ENCODE measurements around the gene TYRO3.

Gene TYRO3

GRCh38 chr15:41603941-41604911 is 45.2 kb downstream of the TYRO3 start:
- H3K27ac Mint-ChIP-seq, result no peak overlapping the region
- H3K4me3 Mint-ChIP-seq, result peak overlapping the region; percentile 32
- H3K9me3 Mint-ChIP-seq, result no peaks in the 10 kb centered on the region
- DNase-seq, result peak; percentile 72
- H3K27me3 Mint-ChIP-seq (ENCODE audit: low read depth, poor library complexity), result peaks cover 29% of the 10 kb centered on the region
- H3K36me3 Mint-ChIP-seq (ENCODE audit: low read depth), result no peaks in the 10 kb centered on the region
- peaks cover 10% of the 10 kb centered on the region for H3K4me1 Mint-ChIP-seq
- TF ChIP-seq CTCF (IDR thresholded peaks at IDR 0.05), result peak; percentile 82

GRCh38 chr15:41605566-41605965 is 46.6 kb downstream of the TYRO3 start:
- Mint-ChIP-seq H3K4me3 (no peak overlapping the region), H3K36me3 (ENCODE audit: low read depth) (no peaks in the 10 kb centered on the region), H3K4me1 (peaks cover 19% of the 10 kb centered on the region), H3K27me3 (ENCODE audit: low read depth, poor library complexity) (peaks cover 21% of the 10 kb centered on the region), H3K9me3 (peaks cover 3% of the 10 kb centered on the region), H3K27ac (no peak overlapping the region)
- DNase-seq, result no peak
- TF ChIP-seq CTCF (IDR thresholded peaks at IDR 0.05), result no peak

GRCh38 chr15:41606997-41607396 is 48.0 kb downstream of the TYRO3 start:
- H3K9me3 Mint-ChIP-seq, result peaks cover 3% of the 10 kb centered on the region
- H3K36me3 Mint-ChIP-seq (ENCODE audit: low read depth), result no peaks in the 10 kb centered on the region
- no peak overlapping the region for H3K27ac Mint-ChIP-seq
- no peak for TF ChIP-seq CTCF (IDR thresholded peaks at IDR 0.05)
- H3K4me1 Mint-ChIP-seq, result peaks cover 19% of the 10 kb centered on the region
- DNase-seq, result no peak
- no peak overlapping the region for H3K4me3 Mint-ChIP-seq
- H3K27me3 Mint-ChIP-seq (ENCODE audit: low read depth, poor library complexity), result peaks cover 14% of the 10 kb centered on the region

- Mint-ChIP-seq H3K9me3 (peaks cover 8% of the 10 kb centered on the region), H3K36me3 (ENCODE audit: low read depth) (no peaks in the 10 kb centered on the region), H3K27me3 (ENCODE audit: low read depth, poor library complexity) (peaks cover 9% of the 10 kb centered on the region), H3K27ac (peak overlapping the region; percentile 67), H3K4me1 (peaks cover 13% of the 10 kb centered on the region), H3K4me3 (no peak overlapping the region)
- DNase-seq, result no peak
- TF ChIP-seq CTCF (IDR thresholded peaks at IDR 0.05), result no peak
Measured at GRCh38 chr15:41609123-41609522, 50.1 kb downstream of the TYRO3 start.

- H3K4me1 Mint-ChIP-seq, result peaks cover 9% of the 10 kb centered on the region
- H3K27me3 Mint-ChIP-seq (ENCODE audit: low read depth, poor library complexity), result peaks cover 15% of the 10 kb centered on the region
- H3K4me3 Mint-ChIP-seq, result no peak overlapping the region
- TF ChIP-seq CTCF (IDR thresholded peaks at IDR 0.05), result no peak
- no peaks in the 10 kb centered on the region for H3K36me3 Mint-ChIP-seq (ENCODE audit: low read depth)
- peaks cover 8% of the 10 kb centered on the region for H3K9me3 Mint-ChIP-seq
- no peak for DNase-seq
- H3K27ac Mint-ChIP-seq, result no peak overlapping the region
Measured at GRCh38 chr15:41610048-41610447, 51.0 kb downstream of the TYRO3 start.
